ENCODE results near the gene PHC3.
"Not testable (repeated sequence)": the region's sequence is repeated elsewhere in the genome, so short reads cannot be mapped to it uniquely, and the experiment has no call there.

The PHC3 gene

DNA sequence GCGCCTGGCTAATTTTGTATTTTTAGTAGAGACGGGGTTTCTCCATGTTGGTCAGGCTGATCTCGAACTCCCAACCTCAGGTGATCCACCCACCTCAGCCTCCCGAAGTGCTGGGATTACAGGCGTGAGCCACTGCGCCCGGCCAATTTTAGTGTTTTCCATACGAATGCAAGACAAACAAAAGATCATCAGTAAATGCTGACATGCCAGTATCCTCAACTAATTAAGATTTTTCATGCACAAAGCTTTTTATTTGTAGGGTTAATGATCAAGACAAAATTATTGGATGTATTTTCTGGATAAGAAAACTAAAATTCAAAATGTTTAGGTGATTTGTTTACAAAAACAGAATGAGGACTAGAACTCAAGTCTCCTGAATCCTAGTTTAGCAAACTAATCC is 67.4 kb downstream of the PHC3 start:
- H3K4me1 ChIP-seq (ENCODE audit: control insufficient read depth in 1 of 2, insufficient read depth in 2 of 2, low read length in 2 of 2); H3K4me3 ChIP-seq (ENCODE audit: low read depth in 1 of 2, low read length in 2 of 2): not testable (repeated sequence)
- peaks cover 39 to 45% of the 10 kb centered on the region in 2 donors for H3K36me3 ChIP-seq (ENCODE audit: control insufficient read depth in 1 of 2, insufficient read depth in 2 of 2, low read length in 2 of 2)

DNA sequence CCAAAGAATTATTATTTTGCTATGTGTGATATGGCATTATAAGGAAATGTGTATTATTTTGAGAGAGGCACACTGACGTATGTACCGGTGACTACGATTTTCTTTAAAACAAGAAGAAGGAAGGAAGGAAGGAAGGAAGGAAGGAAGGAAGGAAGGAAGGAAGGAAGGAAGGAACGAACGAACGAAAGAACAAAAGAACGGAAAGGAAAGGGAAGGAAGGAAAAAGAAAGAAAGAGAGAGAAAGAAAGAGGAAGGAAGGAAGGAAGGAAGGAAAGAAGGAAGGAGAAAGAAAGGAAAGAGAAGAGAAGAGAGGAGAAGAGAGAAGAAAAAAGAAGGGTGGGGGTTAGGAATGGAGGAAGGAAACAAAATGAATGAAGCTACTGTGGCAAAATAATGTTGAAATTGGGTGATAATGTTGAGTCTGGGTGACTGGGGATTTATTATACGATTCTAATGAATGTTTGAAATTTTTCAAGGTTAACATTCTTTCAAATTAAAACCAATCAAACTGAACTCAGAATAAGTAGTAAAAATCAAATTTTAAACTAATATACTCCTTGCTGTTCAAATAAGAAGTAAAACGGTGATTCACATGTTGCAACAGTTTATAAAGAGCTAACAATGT is 70.3 kb downstream of the PHC3 start:
- H3K36me3 ChIP-seq (ENCODE audit: control insufficient read depth in 1 of 2, insufficient read depth in 2 of 2, low read length in 2 of 2) = peaks cover 38 to 42% of the 10 kb centered on the region in 2 donors
- no peaks in the 10 kb centered on the region for H3K27me3 ChIP-seq (ENCODE audit: low read depth, low read length)
- no peak overlapping the region for H3K4me3 ChIP-seq (ENCODE audit: low read depth in 1 of 2, low read length in 2 of 2)
- H3K27ac ChIP-seq (ENCODE audit: low read length) = no peak overlapping the region
- no peaks in the 10 kb centered on the region for H3K4me1 ChIP-seq (ENCODE audit: control insufficient read depth in 1 of 2, insufficient read depth in 2 of 2, low read length in 2 of 2)
- no peaks in the 10 kb centered on the region for H3K9me3 ChIP-seq (ENCODE audit: control insufficient read depth in 1 of 2, low read length in 2 of 2)

More for the DNA sequence above, 67.4 kb downstream of the PHC3 start:
- H3K9me3 ChIP-seq (ENCODE audit: control insufficient read depth in 1 of 2, low read length in 2 of 2); H3K27ac ChIP-seq (ENCODE audit: low read length); H3K27me3 ChIP-seq (ENCODE audit: low read depth, low read length): not testable (repeated sequence)

DNA sequence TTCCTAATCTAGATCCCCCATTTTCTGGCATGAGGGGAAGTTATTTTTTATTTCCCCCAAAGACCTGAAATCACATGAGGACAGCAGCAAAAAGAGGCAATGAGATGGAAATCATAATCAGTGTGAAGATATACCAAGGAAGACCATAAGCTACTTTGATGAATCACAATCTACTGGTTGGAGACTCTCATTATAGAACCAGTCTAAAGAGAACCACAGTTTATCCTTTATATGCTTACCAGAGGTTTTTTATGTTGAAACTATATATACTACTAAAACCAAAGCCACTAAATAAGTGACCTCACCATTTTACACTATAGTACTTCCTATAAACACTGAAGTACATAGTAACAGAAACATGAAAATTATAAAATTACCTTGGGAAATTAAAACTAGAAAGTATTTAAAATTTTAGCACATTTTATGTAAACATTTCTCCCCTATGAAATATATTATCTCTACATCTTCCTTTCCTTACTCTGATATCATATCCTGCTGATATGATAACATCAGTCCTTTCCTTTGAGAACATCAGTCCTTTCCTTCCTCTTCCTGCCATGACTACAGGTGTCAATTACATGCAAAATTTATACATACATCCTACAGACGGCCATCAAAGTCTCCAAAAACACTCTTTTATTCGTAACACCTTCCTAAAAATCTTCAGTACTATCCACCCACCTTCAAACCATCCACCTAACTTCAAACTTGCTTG is 71.8 kb downstream of the PHC3 start:
- Histone ChIP-seq H3K4me3 (ENCODE audit: low read depth in 1 of 2, low read length in 2 of 2) (no peak overlapping the region), H3K27ac (ENCODE audit: low read length) (no peak overlapping the region), H3K9me3 (ENCODE audit: control insufficient read depth in 1 of 2, low read length in 2 of 2) (no peaks in the 10 kb centered on the region), H3K36me3 (ENCODE audit: control insufficient read depth in 1 of 2, insufficient read depth in 2 of 2, low read length in 2 of 2) (peaks cover 37% of the 10 kb centered on the region in 2 donors), H3K27me3 (ENCODE audit: low read depth, low read length) (no peaks in the 10 kb centered on the region), H3K4me1 (ENCODE audit: control insufficient read depth in 1 of 2, insufficient read depth in 2 of 2, low read length in 2 of 2) (no peaks in the 10 kb centered on the region)

DNA sequence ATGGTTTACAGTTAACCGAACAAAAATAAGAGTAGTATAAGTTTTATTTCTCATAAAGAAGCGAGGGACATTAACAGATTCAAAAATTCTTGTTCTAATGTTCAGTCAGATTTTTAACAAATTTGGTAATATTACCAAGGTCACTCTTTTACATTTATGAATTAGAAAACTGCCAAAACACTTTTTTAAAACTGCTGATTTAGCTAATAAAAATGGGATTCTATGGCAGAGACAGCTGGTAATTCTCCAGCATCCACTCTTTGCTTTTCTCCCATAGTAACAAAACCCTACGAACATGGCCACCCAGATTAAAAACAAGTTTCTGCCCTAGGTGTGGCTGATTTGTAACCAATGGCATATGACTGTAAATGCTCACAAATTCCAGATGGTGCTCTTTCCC is 72.6 kb downstream of the PHC3 start:
- Histone ChIP-seq H3K9me3 (ENCODE audit: control insufficient read depth in 1 of 2, low read length in 2 of 2) (no peaks in the 10 kb centered on the region), H3K4me1 (ENCODE audit: control insufficient read depth in 1 of 2, insufficient read depth in 2 of 2, low read length in 2 of 2) (no peaks in the 10 kb centered on the region), H3K36me3 (ENCODE audit: control insufficient read depth in 1 of 2, insufficient read depth in 2 of 2, low read length in 2 of 2) (peaks cover 32 to 38% of the 10 kb centered on the region in 2 donors), H3K27me3 (ENCODE audit: low read depth, low read length) (no peaks in the 10 kb centered on the region), H3K27ac (ENCODE audit: low read length) (no peak overlapping the region), H3K4me3 (ENCODE audit: low read depth in 1 of 2, low read length in 2 of 2) (no peak overlapping the region)

DNA sequence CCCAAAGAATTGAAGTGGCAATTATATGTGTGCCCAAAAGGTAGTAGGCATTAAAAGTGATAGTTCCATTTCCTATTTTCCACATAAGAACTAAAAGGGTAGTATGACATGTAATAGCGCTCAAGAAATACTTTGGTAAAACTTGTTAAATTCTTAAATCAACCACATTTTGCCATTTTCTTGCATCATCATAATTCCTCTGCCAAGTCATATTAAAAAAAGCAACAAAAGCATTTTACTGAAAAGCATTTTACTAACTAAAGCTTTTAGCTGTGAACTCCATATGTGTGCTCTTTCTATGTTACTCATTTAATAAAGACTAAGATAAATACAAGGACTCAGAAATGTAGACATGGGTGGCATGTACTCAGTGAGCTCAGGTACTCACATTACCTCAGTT is 73.6 kb downstream of the PHC3 start:
- H3K27me3 ChIP-seq (ENCODE audit: low read depth, low read length) = no peaks in the 10 kb centered on the region
- H3K4me1 ChIP-seq (ENCODE audit: control insufficient read depth in 1 of 2, insufficient read depth in 2 of 2, low read length in 2 of 2) = no peaks in the 10 kb centered on the region
- H3K9me3 ChIP-seq (ENCODE audit: control insufficient read depth in 1 of 2, low read length in 2 of 2) = no peaks in the 10 kb centered on the region
- H3K27ac ChIP-seq (ENCODE audit: low read length) = no peak overlapping the region
- H3K4me3 ChIP-seq (ENCODE audit: low read depth in 1 of 2, low read length in 2 of 2) = no peak overlapping the region
- H3K36me3 ChIP-seq (ENCODE audit: control insufficient read depth in 1 of 2, insufficient read depth in 2 of 2, low read length in 2 of 2) = peaks cover 23 to 31% of the 10 kb centered on the region in 2 donors

DNA sequence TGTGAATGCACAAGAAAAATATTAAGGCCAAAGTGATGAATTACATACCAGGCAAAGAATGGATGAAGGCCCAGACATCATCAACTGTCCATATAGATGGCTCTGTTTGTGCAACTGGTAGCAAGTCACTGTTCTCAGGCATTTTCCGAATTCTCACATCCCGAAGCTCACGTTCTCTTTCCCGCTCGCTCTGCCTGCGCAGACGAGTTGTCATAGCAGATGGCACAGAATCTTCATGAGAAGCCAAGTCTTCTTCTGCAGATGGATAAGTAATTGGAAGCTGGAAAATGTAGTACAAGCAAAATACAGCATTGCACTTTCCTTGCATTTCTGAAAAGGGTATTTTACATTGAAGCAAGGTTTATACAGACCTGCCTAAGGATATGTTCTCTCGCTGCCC is 79.1 kb downstream of the PHC3 start:
- Histone ChIP-seq H3K27ac (ENCODE audit: low read length) (no peak overlapping the region), H3K27me3 (ENCODE audit: low read depth, low read length) (no peaks in the 10 kb centered on the region), H3K36me3 (ENCODE audit: control insufficient read depth in 1 of 2, insufficient read depth in 2 of 2, low read length in 2 of 2) (peaks cover 42 to 53% of the 10 kb centered on the region in 2 donors), H3K9me3 (ENCODE audit: control insufficient read depth in 1 of 2, low read length in 2 of 2) (no peaks in the 10 kb centered on the region), H3K4me3 (ENCODE audit: low read depth in 1 of 2, low read length in 2 of 2) (no peak overlapping the region), H3K4me1 (ENCODE audit: control insufficient read depth in 1 of 2, insufficient read depth in 2 of 2, low read length in 2 of 2) (no peaks in the 10 kb centered on the region)

DNA sequence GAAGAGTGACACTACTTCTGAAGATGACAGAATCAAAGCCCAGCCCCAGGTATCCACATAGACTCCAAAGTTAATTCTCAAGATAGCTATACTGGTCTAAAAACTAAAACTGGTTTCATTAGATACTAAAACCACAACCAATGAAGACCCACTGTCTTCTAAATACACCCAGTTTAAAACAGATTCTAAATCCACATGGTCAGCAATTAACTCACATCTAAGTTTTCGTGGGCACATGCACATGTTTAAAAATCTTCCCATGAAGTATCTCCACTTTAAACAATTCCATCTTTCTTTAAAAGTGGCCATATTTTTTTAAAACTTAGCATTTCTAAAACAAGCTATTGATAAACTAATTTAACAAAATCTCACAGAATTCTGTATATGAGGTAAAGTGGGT is 80.6 kb downstream of the PHC3 start:
- Histone ChIP-seq H3K27me3 (ENCODE audit: low read depth, low read length) (no peaks in the 10 kb centered on the region), H3K4me3 (ENCODE audit: low read depth in 1 of 2, low read length in 2 of 2) (no peak overlapping the region), H3K27ac (ENCODE audit: low read length) (no peak overlapping the region), H3K9me3 (ENCODE audit: control insufficient read depth in 1 of 2, low read length in 2 of 2) (no peaks in the 10 kb centered on the region), H3K4me1 (ENCODE audit: control insufficient read depth in 1 of 2, insufficient read depth in 2 of 2, low read length in 2 of 2) (no peaks in the 10 kb centered on the region), H3K36me3 (ENCODE audit: control insufficient read depth in 1 of 2, insufficient read depth in 2 of 2, low read length in 2 of 2) (peaks cover 57 to 68% of the 10 kb centered on the region in 2 donors)

DNA sequence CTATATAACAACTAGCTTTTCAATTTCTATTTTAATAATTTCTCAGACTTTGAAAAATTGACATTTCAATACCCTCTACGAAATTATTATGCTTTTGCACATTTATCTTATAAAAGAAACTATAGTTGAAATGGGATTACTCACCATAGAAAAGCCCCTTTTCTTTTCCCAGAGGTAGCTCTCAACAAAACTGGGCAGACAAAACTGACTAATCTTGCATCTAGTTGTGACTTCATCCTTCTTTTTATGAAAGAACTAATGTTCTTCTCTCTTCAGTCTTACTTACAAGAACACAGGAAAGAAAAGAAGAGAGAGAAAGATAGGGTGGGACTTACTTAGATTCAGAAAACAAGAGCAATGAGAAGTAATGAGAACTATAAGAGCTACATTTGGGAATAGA is 82.8 kb downstream of the PHC3 start:
- H3K27ac ChIP-seq (ENCODE audit: low read length) = no peak overlapping the region
- H3K9me3 ChIP-seq (ENCODE audit: control insufficient read depth in 1 of 2, low read length in 2 of 2) = no peaks in the 10 kb centered on the region
- peaks cover 66 to 75% of the 10 kb centered on the region in 2 donors for H3K36me3 ChIP-seq (ENCODE audit: control insufficient read depth in 1 of 2, insufficient read depth in 2 of 2, low read length in 2 of 2)
- no peaks in the 10 kb centered on the region for H3K4me1 ChIP-seq (ENCODE audit: control insufficient read depth in 1 of 2, insufficient read depth in 2 of 2, low read length in 2 of 2)
- H3K27me3 ChIP-seq (ENCODE audit: low read depth, low read length) = no peaks in the 10 kb centered on the region
- H3K4me3 ChIP-seq (ENCODE audit: low read depth in 1 of 2, low read length in 2 of 2) = no peak overlapping the region

DNA sequence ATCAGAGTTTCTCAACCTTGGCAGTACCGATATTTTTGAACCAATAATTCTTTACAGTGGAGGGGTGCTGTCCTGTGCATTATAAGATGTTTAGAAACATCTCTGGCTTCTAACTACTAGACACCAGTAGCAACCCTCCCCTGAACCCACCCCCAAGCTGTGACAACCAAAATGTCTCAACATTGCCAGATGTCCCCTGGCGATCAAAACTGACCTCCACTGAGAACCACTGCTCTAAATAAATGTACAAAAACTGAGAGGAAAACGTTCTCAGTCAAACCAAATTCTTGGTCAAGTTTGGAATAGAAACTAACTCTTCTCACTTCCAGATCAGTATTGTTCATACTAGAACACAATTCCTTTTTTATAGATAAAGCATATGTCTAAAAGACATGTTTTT is 85.2 kb downstream of the PHC3 start:
- Histone ChIP-seq H3K27ac (ENCODE audit: low read length) (no peak overlapping the region), H3K9me3 (ENCODE audit: control insufficient read depth in 1 of 2, low read length in 2 of 2) (no peaks in the 10 kb centered on the region), H3K36me3 (ENCODE audit: control insufficient read depth in 1 of 2, insufficient read depth in 2 of 2, low read length in 2 of 2) (peaks cover 64 to 65% of the 10 kb centered on the region in 2 donors), H3K4me3 (ENCODE audit: low read depth in 1 of 2, low read length in 2 of 2) (no peak overlapping the region), H3K27me3 (ENCODE audit: low read depth, low read length) (no peaks in the 10 kb centered on the region), H3K4me1 (ENCODE audit: control insufficient read depth in 1 of 2, insufficient read depth in 2 of 2, low read length in 2 of 2) (no peaks in the 10 kb centered on the region)

DNA sequence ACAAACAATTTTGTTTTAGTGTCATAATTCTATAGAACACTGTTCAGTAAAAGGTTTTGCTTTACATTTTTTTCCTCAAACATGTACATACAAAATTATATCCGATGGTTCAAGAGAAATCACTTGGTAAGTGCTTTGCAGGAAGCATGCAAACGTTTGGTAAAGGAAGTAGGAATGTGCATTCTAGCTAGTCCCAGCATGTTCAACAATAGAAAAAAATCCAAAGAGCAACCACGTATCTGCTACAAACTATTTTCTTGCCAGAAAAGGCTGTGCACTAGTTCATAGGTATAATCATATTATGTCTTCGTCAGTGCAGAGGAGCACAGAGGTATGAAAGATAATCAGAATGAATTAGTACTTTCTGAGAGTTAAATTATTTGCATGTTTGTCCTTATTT is 85.8 kb downstream of the PHC3 start:
- peaks cover 58 to 59% of the 10 kb centered on the region in 2 donors for H3K36me3 ChIP-seq (ENCODE audit: control insufficient read depth in 1 of 2, insufficient read depth in 2 of 2, low read length in 2 of 2)
- no peak overlapping the region for H3K27ac ChIP-seq (ENCODE audit: low read length)
- no peaks in the 10 kb centered on the region for H3K9me3 ChIP-seq (ENCODE audit: control insufficient read depth in 1 of 2, low read length in 2 of 2)
- H3K27me3 ChIP-seq (ENCODE audit: low read depth, low read length) = no peaks in the 10 kb centered on the region
- H3K4me1 ChIP-seq (ENCODE audit: control insufficient read depth in 1 of 2, insufficient read depth in 2 of 2, low read length in 2 of 2) = no peaks in the 10 kb centered on the region
- no peak overlapping the region for H3K4me3 ChIP-seq (ENCODE audit: low read depth in 1 of 2, low read length in 2 of 2)

DNA sequence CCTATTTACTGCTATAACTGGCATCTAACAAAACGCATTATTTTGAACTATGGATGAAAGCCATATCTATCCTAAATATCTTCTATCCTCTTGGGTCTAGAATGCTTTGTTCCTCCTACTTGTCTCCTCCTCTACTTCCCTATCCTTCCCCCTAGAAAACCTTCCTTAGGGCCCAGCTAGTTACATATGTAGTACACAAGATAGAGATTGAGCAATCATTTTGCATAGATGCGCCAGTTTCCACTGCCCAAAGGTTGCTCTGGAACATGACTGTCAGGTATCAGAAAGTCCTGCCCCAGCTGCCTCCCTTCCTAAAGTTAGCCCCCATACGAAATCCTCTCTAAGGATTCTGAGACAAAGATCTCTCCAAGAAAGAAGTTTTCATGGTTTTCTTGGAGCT is 88.6 kb downstream of the PHC3 start:
- Histone ChIP-seq H3K27me3 (ENCODE audit: low read depth, low read length) (no peaks in the 10 kb centered on the region), H3K36me3 (ENCODE audit: control insufficient read depth in 1 of 2, insufficient read depth in 2 of 2, low read length in 2 of 2) (peaks cover 39 to 41% of the 10 kb centered on the region in 2 donors), H3K4me3 (ENCODE audit: low read depth in 1 of 2, low read length in 2 of 2) (no peak overlapping the region), H3K27ac (ENCODE audit: low read length) (no peak overlapping the region), H3K9me3 (ENCODE audit: control insufficient read depth in 1 of 2, low read length in 2 of 2) (no peaks in the 10 kb centered on the region), H3K4me1 (ENCODE audit: control insufficient read depth in 1 of 2, insufficient read depth in 2 of 2, low read length in 2 of 2) (no peaks in the 10 kb centered on the region)

DNA sequence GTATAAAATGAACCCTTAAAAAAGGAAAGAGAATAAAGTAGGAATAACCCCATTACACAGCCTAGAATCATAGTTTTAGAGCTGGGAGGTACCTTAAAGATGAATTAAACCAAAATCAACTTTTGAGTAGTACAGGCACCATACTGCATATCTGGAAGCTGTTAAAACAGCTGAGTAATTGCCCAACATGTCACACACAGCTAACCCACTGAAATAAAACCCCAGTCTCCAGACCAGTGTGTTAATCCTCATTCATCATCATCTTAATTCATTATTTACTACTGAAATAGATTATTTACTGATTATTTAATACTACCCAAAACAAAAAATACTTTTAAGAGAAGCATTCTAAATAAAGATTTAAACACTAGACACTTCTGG is 90.9 kb downstream of the PHC3 start:
- Histone ChIP-seq H3K4me3 (ENCODE audit: low read depth in 1 of 2, low read length in 2 of 2) (no peak overlapping the region), H3K27ac (ENCODE audit: low read length) (no peak overlapping the region), H3K36me3 (ENCODE audit: control insufficient read depth in 1 of 2, insufficient read depth in 2 of 2, low read length in 2 of 2) (peaks cover 26 to 29% of the 10 kb centered on the region in 2 donors), H3K4me1 (ENCODE audit: control insufficient read depth in 1 of 2, insufficient read depth in 2 of 2, low read length in 2 of 2) (no peaks in the 10 kb centered on the region), H3K27me3 (ENCODE audit: low read depth, low read length) (no peaks in the 10 kb centered on the region), H3K9me3 (ENCODE audit: control insufficient read depth in 1 of 2, low read length in 2 of 2) (no peaks in the 10 kb centered on the region)

Measured in muscle layer of duodenum (tissue), 2 donors.